ENCODE data around the gene TRIM26. TPM values are rescaled to one million over a fixed set of nuclear protein-coding genes. Genes with fewer than 3 reads are reported as not detected.

The TRIM26 gene
- total and polyA plus RNA-seq, 2 of the 13 experiments (the other 11 are each of a cell fraction or from before 2014, with no cell fraction given) = 27.1 to 38.7 TPM

DNA sequence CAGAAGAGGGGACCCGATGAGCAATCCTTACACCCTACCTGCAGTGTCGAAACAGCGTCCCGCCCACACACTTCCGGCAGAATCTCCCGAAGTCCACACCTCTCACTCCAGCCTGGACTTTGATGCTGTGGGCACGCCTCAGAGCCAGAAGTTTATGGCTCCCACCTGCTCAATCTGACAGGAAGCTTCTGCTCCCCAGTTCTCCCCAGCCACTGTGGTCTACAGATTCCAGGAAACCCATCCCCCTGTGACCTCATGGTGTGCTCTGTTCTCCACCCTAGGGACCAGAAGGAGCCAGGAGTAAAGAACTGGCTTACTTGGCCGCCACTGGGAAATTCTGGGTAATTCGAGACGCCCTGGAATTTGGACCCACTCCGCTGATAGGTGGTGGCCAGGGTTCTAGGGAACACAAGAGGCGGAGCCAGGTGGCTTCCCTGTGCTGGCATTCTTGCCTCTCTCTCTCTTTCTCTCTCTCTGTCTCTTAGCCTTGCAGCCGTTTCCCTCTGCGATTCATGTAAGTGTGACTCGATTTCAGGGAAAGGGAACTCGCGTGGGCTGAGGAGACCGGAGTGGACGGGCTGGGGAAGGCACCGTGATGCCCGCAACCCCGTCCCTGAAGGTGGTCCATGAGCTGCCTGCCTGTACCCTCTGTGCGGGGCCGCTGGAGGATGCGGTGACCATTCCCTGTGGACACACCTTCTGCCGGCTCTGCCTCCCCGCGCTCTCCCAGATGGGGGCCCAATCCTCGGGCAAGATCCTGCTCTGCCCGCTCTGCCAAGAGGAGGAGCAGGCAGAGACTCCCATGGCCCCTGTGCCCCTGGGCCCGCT, 49.9 kb downstream of the TRIM26 start, which contains the start of gene TRIM15 (continued):
- TF ChIP-seq ZNF441 (CRISPR knock-in tag; IDR thresholded peaks at IDR 0.05; ENCODE audit: borderline replicate concordance) (peak; percentile 94), NFKBIZ (CRISPR knock-in tag; IDR thresholded peaks at IDR 0.05) (no peak; the same call in 1 of the 2 replicates), ASH2L (IDR thresholded peaks at IDR 0.05; ENCODE audit: insufficient read length, low read depth, low read length) (peak; percentile 96), SOX5 (CRISPR knock-in tag; IDR thresholded peaks at IDR 0.05; ENCODE audit: borderline replicate concordance) (peak; percentile 32; the same call in 1 of the 2 replicates), ZFY (CRISPR knock-in tag; IDR thresholded peaks at IDR 0.05) (peak; percentile 43; the same call in 1 of the 2 replicates), ARID2 (CRISPR knock-in tag; IDR thresholded peaks at IDR 0.05; ENCODE audit: borderline replicate concordance) (peak; percentile 96), MXD4 (CRISPR knock-in tag; IDR thresholded peaks at IDR 0.05) (peak; percentile 69), ZFP37 (CRISPR knock-in tag; IDR thresholded peaks at IDR 0.05; ENCODE audit: borderline replicate concordance) (peak; percentile 85), FOXA3 (CRISPR knock-in tag; IDR thresholded peaks at IDR 0.05) (peak; percentile 37; the same call in 1 of the 2 replicates), SSRP1 (CRISPR knock-in tag; IDR thresholded peaks at IDR 0.05) (peak; percentile 84; the same call in 1 of the 2 replicates), GPN1 (CRISPR knock-in tag; IDR thresholded peaks at IDR 0.05; ENCODE audit: borderline replicate concordance) (no peak), YY1 (IDR thresholded peaks at IDR 0.05; ENCODE audit: insufficient read depth, insufficient replicate concordance, low read depth, low read length) (no peak), ZNF891 (CRISPR knock-in tag; IDR thresholded peaks at IDR 0.05) (peak; percentile 85)
- TF ChIP-seq, protein P1, sequence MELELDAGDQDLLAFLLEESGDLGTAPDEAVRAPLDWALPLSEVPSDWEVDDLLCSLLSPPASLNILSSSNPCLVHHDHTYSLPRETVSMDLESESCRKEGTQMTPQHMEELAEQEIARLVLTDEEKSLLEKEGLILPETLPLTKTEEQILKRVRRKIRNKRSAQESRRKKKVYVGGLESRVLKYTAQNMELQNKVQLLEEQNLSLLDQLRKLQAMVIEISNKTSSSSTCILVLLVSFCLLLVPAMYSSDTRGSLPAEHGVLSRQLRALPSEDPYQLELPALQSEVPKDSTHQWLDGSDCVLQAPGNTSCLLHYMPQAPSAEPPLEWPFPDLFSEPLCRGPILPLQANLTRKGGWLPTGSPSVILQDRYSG (CRISPR knock-in tag; IDR thresholded peaks at IDR 0.05) = peak; percentile 1; the same call in 1 of the 2 replicates
- TF ChIP-seq, protein P2, sequence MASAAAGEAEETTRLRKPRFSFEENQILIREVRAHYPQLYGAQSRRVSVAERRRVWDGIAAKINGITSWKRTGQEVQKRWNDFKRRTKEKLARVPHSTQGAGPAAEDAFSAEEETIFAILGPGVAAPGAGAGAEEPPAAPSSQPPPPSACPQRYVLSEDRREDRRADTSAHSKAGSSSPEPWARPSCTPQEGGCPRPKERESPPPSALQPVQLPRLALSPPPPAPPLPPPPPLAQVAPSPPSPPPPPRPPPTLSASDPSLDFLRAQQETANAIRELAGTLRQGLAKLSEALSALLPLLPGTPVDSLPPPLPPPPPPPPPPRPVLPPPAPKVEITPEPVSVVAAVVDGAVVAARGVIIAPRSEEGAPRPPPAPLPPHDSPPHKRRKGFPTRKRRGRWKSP (CRISPR knock-in tag; IDR thresholded peaks at IDR 0.05) = peak; percentile 92
- TF ChIP-seq, protein P3, sequence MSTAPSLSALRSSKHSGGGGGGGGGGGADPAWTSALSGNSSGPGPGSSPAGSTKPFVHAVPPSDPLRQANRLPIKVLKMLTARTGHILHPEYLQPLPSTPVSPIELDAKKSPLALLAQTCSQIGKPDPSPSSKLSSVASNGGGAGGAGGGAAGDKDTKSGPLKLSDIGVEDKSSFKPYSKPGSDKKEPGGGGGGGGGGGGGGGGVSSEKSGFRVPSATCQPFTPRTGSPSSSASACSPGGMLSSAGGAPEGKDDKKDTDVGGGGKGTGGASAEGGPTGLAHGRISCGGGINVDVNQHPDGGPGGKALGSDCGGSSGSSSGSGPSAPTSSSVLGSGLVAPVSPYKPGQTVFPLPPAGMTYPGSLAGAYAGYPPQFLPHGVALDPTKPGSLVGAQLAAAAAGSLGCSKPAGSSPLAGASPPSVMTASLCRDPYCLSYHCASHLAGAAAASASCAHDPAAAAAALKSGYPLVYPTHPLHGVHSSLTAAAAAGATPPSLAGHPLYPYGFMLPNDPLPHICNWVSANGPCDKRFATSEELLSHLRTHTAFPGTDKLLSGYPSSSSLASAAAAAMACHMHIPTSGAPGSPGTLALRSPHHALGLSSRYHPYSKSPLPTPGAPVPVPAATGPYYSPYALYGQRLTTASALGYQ (CRISPR knock-in tag; IDR thresholded peaks at IDR 0.05) = no peak; the same call in 1 of the 2 replicates
- TF ChIP-seq, protein P4, sequence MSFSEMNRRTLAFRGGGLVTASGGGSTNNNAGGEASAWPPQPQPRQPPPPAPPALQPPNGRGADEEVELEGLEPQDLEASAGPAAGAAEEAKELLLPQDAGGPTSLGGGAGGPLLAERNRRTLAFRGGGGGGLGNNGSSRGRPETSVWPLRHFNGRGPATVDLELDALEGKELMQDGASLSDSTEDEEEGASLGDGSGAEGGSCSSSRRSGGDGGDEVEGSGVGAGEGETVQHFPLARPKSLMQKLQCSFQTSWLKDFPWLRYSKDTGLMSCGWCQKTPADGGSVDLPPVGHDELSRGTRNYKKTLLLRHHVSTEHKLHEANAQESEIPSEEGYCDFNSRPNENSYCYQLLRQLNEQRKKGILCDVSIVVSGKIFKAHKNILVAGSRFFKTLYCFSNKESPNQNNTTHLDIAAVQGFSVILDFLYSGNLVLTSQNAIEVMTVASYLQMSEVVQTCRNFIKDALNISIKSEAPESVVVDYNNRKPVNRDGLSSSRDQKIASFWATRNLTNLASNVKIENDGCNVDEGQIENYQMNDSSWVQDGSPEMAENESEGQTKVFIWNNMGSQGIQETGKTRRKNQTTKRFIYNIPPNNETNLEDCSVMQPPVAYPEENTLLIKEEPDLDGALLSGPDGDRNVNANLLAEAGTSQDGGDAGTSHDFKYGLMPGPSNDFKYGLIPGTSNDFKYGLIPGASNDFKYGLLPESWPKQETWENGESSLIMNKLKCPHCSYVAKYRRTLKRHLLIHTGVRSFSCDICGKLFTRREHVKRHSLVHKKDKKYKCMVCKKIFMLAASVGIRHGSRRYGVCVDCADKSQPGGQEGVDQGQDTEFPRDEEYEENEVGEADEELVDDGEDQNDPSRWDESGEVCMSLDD (CRISPR knock-in tag; IDR thresholded peaks at IDR 0.05; ENCODE audit: borderline replicate concordance) = no peak
- TF ChIP-seq, protein P5, sequence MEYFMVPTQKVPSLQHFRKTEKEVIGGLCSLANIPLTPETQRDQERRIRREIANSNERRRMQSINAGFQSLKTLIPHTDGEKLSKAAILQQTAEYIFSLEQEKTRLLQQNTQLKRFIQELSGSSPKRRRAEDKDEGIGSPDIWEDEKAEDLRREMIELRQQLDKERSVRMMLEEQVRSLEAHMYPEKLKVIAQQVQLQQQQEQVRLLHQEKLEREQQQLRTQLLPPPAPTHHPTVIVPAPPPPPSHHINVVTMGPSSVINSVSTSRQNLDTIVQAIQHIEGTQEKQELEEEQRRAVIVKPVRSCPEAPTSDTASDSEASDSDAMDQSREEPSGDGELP (IDR thresholded peaks at IDR 0.05; ENCODE audit: borderline replicate concordance, low read depth) = peak; percentile 61; the same call in 1 of the 2 replicates
- TF ChIP-seq, protein P6, sequence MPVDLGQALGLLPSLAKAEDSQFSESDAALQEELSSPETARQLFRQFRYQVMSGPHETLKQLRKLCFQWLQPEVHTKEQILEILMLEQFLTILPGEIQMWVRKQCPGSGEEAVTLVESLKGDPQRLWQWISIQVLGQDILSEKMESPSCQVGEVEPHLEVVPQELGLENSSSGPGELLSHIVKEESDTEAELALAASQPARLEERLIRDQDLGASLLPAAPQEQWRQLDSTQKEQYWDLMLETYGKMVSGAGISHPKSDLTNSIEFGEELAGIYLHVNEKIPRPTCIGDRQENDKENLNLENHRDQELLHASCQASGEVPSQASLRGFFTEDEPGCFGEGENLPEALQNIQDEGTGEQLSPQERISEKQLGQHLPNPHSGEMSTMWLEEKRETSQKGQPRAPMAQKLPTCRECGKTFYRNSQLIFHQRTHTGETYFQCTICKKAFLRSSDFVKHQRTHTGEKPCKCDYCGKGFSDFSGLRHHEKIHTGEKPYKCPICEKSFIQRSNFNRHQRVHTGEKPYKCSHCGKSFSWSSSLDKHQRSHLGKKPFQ (CRISPR knock-in tag; IDR thresholded peaks at IDR 0.05; ENCODE audit: insufficient replicate concordance) = peak; percentile 93
